Measurements from ENCODE around the gene KCNAB1.

The KCNAB1 gene

GRCh38 chr3:156471431-156471830 lies 351.1 kb downstream of the KCNAB1 start:
- no peak for DNase-seq

- no peak for DNase-seq
These were observed 351.8 kb downstream of the KCNAB1 start for GRCh38 chr3:156472150-156472549.

- DNase-seq = peak; percentile 45
These were observed 352.3 kb downstream of the KCNAB1 start for GRCh38 chr3:156472684-156473083.

GRCh38 chr3:156473341-156473740 lies 353.0 kb downstream of the KCNAB1 start:
- DNase-seq = no peak

GRCh38 chr3:156474560-156475389 lies 354.4 kb downstream of the KCNAB1 start:
- no peak for DNase-seq

GRCh38 chr3:156477323-156477722 lies 356.9 kb downstream of the KCNAB1 start:
- DNase-seq = no peak

DNA sequence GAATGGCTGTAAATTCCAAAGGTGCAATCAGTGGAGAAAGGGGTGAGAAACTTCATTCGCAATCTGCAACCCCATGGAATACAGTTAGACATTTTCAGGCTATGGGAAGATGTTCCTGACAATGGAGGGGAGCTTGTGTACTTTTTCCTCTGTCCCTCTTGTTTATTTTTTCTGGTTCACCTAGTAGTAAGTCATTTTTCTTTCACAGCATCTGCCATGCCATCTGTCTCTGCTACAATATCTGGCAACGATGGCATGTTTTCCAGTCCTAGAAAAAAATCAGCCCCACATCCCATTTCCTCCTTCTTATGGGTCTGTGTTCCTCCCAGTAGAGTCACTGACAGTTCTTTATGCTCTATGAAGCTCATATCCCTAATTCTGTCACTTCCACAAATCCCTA lies 358.5 kb downstream of the KCNAB1 start:
- no peak for DNase-seq

GRCh38 chr3:156479604-156480003 lies 359.2 kb downstream of the KCNAB1 start:
- no peak for DNase-seq

DNA sequence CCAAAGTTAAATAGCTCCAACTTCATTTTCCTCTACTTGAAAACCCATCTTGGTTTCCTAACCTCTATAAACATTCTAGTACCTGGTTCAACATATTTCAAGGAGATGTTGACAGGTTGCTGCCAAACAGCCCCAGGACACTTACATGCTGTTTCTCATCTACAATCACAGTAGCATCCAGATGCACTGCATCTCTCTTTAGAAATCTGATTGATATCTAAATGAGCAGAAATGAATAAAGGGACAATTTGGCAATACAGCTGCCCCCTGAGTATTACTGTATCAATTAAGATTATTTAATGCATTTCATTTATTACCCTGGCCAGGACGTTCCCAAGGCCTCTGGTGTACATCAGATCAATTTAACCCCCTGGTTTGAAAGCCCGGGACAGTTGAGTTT lies 360.6 kb downstream of the KCNAB1 start:
- no peak for DNase-seq

DNA sequence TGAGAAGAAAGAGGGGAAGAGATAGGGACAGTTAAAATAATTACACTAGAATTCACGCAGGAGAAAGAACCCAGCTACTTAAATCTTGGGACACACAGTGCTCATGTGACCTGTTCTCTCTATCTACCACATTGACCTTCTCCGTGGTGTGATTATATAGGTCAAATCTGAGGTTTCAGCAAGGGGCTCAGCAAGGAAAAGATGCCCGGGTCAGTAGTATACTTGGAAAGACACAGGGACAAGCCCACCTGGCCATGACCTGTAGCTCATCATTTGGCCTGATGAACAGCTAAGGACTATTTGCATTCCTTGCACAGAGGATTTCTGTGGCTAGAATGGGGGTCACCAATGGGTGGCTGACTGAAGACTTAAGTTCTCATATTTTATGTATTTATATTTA lies 362.6 kb downstream of the KCNAB1 start:
- DNase-seq = no peak

- no peak for DNase-seq
These were observed 363.0 kb downstream of the KCNAB1 start for GRCh38 chr3:156483426-156483825.

- no peak for DNase-seq
These were observed 363.8 kb downstream of the KCNAB1 start for GRCh38 chr3:156483961-156484787.

- DNase-seq = no peak
These were observed 368.4 kb downstream of the KCNAB1 start for GRCh38 chr3:156488767-156489166.

DNA sequence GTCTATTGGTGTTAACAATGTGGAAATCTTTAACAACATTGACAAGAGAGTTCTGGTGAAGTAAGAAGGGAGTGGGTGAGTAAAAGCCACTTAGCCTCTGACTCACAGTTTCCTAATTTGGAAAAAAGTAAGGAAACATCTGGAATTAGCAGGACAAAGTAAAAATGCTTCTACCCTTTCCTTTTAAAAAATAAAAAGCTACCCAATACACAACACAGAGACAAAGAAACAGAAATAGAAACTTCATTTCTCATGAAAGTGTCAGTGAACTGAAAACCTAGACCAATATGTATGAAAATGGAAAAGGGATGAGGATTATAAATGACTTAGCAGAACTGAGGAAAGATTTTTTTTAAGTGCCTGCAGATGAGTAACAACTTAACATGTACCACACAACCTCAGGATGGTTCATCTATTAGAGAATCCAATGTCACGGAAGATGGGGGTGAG lies 369.1 kb downstream of the KCNAB1 start:
- no peak for DNase-seq

- no peak for DNase-seq
These were observed 370.8 kb downstream of the KCNAB1 start for GRCh38 chr3:156491192-156491591.

GRCh38 chr3:156492801-156493261 lies 372.5 kb downstream of the KCNAB1 start:
- no peak for DNase-seq

GRCh38 chr3:156493887-156494286 lies 373.5 kb downstream of the KCNAB1 start:
- DNase-seq = no peak

GRCh38 chr3:156495816-156496215 lies 375.4 kb downstream of the KCNAB1 start:
- DNase-seq = no peak

DNA sequence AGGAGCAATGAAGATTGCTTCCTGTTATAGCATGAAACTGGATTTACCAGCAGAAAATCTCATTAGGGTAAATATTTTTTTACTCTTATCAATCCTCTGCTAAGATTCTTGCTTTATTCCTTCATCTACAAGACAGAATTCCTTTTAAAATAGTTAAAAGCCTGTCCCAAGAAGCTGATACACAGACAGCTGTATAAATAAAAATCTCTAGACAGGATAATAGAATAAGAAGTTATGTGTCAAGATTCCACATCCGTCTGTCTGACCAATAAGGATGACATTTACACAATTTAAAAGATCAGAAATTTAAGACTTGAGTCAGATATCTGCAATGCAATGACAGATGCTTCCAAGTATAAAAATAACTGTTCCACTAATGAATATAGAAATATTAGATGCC lies 376.9 kb downstream of the KCNAB1 start:
- DNase-seq = no peak

- DNase-seq = no peak
These were observed 377.9 kb downstream of the KCNAB1 start for GRCh38 chr3:156498307-156498706.

DNA sequence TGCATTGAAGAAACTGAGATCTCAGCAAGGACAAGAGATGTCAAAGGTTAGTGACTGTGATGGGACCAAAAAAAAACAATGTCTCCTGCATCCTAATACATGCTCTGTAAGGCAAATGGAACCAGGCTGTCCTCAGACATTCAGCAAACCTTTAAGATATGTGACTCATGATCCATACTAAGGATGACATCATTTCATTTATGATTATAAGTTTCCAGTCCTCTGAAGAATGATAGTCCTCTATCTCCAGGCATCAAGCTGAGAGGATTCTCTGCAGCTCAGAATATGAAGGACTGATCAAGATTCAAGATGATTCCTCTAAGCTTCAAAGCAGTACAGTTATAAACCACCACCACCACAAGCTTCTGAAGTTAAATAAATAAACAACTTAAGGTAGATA lies 386.9 kb downstream of the KCNAB1 start:
- DNase-seq = no peak

DNA sequence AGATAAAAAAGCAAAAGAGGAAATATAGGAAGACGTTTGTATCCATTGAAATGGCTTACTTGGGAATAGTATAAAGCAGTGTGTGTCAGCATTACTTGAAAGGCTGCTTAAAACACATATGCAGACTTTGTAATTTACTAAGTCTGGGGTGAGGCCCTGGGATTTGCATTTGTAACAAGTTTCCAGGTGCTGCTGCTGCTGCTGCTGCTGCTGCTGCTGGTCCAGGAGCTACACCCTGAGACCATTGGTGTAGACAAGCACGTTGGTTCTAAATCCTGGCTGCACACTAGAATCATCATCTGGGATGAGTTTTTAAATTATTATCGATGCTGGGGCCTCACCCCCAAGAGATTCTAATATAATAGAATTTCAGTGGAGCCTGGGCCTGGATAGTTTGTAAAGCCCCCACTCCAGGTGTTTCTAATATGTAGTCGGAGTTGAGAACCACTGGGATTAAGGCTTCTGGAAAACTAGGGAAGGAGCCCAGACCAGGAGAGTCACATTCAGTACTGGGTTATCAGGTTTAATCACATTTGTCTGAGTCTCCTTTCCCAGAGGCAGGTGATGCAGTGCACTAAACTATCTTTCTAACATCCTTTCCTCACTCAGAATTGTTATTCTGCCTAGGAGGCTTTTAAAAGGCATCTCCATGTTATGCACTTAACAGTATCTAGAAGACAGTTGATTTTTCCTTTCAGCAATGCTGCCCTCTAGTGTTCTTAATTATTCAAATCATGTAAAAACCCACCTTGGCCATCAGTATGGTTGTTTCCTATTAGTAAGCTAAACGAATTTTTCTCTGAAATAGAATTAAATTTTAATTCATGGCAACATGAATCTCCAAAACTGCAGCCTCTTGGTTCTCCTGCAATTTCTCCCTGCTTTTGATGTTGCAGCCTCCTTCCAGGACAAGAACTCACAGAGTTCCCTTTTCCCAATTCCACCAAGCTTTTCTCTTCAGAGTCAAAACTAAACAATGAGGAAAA lies 389.1 kb downstream of the KCNAB1 start:
- DNase-seq = peak; percentile 38

All from NCI-H345 (cell line).